ENCODE data around the gene TMEM140. TPM values are rescaled to one million over a fixed set of nuclear protein-coding genes. Genes with fewer than 3 reads are reported as not detected.

The TMEM140 gene
- total and polyA plus RNA-seq, 9 of the 15 experiments (the other 6 are each of a cell fraction or from before 2014, with no cell fraction given) = 0.03 to 0.82 (median 0.23) TPM

- peak; percentile 44 for TF ChIP-seq VEZF1 (CRISPR knock-in tag; IDR thresholded peaks at IDR 0.05)
- TF ChIP-seq ZNF280A (IDR thresholded peaks at IDR 0.05; ENCODE audit: low read depth, partially characterized antibody) = no peak
- no peak for TF ChIP-seq PRDM10 (IDR thresholded peaks at IDR 0.05; ENCODE audit: partially characterized antibody)
- TF ChIP-seq E4F1 (CRISPR knock-in tag; IDR thresholded peaks at IDR 0.05; ENCODE audit: borderline replicate concordance) = 0 out of 2 replicates have a peak, but pooled peaks have one; percentile 8
- no peak; the same call in 1 of the 2 replicates for TF ChIP-seq CREB3L1 (IDR thresholded peaks at IDR 0.05; ENCODE audit: borderline replicate concordance, low read depth)
- peak; percentile 41 for TF ChIP-seq NFRKB (IDR thresholded peaks at IDR 0.05; ENCODE audit: low read depth)
- TF ChIP-seq ZNF143 (CRISPR knock-in tag; IDR thresholded peaks at IDR 0.05) = 0 out of 2 replicates have a peak, but pooled peaks have one; percentile 42
- peak; percentile 68 for TF ChIP-seq DEAF1 (CRISPR knock-in tag; IDR thresholded peaks at IDR 0.05)
- peak; percentile 24; the same call in 1 of the 2 replicates for TF ChIP-seq BRD4 (IDR thresholded peaks at IDR 0.05)
- TF ChIP-seq ZBTB33 (CRISPR knock-in tag; IDR thresholded peaks at IDR 0.05) = 0 out of 2 replicates have a peak, but pooled peaks have one; percentile 30
Measured at GRCh38 chr7:135160858-135161653, 13.2 kb downstream of the TMEM140 start (continued).

Measured in K562 (cell line).